HG03039 (cell line): Measurements from ENCODE around the gene HNRNPF.
"Not testable (repeated sequence)": the region's sequence is repeated elsewhere in the genome, so short reads cannot be mapped to it uniquely, and the experiment has no call there.

ENCODE experiments used
- ATAC-seq: cut with Tn5 transposase; IDR thresholded peaks from one replicate; pipeline ENCODE4 v1.9.1; 2021; ENCODE audit warnings: mild to moderate bottlenecking, moderate library complexity; ENCODE audit not compliant: unreplicated experiment

Gene HNRNPF

DNA sequence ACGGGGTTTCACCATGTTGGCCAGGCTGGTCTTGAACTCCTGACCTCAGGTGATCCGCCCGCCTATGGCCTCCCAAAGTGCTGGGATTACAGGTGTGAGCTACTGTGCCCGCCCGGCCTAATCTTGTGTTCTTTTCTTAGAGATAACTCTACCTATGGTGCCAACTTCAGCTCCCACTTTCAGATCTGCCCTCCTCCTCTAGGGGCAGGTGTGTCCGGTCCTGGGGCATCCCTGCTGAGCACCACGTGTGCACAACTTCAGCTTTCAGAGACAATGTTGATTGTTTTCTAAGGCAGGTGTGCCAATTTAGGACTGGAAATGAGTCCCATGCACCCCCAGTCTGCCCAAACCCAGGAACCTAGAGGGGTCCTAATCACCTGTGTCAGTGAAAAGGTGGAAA is 56.0 kb downstream of the HNRNPF start:
- no peak for ATAC-seq

DNA sequence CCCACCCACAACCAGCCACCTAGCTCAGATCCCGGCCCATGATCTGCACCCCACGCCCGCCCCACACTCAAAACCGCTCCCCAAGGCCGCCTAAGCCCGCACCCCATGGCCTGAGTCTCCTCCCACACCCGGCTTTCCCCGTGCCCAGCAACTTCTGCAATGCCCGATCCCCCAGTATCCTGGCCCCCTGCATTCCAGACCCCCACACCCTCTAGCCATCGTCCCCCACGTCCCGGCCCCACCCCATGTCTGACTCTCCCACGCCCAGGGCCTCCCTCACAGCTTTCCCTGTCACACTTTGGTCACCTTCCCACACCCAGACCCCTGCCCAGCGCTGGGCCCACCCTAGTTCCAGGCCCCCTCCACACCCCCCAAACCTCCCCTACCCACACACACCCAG is 57.7 kb downstream of the HNRNPF start:
- no peak for ATAC-seq

DNA sequence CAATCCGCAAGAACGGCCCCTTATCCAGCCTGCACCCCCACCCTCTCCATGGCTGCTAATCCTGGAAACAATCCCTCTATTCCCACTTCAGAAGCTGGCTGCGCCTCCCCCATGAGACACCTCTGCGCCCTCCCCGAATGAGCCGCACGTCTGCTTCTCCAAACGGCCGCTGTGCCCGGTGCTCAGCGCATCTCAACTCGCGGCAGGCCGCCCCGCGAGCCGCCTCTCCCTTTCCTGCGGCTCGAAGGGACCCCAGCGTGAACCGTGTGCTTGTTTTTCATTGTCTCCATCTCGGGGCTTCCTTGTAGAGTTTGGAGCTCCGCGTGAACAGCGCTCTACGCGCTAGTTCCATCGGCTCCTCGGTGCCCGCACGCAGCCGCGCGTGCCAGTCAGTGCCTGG is 58.3 kb downstream of the HNRNPF start:
- no peak for ATAC-seq

DNA sequence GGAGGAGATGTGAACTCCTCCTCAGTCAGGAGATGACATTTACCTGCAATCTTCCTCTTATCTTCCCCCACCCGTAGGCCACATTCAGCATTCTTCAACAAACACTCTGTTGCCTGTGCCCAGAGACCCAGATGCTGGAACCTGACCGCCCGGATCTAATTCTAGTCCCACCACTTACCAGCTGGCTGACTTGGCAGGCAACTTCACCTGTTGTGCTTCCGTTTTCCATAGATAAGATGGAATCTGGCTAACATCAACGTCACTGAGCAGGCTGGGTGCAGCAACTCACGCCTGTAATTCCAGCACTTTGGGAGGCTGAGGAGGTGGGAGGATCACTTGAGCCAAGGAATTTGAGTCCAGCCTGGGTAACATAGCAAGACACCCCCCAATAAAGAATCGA is 58.8 kb downstream of the HNRNPF start:
- no peak for ATAC-seq

DNA sequence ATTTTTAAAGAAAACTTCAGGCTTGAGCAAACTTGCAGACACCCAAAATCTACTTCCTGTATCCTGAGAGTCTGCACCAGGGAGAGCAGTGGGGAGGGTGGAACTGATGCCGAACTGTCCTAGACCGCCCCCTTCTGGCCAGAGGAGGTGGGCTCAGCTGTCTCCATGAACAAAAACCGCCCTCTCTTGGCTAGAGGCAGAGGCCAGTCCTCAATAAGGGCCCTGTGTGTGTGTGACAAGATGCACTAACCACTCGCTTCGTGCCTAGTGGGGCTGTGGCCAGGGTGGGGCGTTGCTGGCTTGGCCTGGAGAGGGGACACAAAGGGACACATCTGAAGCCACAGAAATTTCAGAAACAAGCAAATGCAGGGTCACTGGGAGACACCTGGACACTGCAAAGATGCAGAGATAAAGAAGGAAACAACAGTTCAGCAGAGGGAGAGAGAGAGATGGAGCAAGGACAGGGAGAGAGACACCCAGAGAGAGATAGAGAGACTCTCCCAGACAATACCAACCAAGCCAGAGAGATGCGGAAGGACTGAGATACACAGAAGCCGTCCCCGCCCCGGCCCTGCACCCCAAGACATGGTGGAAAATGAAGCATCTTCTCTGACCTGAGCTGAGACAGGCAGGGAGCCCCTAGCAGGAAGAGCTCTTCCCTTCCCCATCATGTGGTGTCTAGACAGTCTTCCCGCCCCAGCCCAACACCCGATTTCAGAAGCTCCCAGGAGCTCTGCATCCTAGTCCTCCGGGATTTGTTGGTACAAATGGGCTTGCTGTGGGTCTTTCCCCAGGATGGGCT is 60.3 kb downstream of the HNRNPF start:
- ATAC-seq: peak; percentile 98

DNA sequence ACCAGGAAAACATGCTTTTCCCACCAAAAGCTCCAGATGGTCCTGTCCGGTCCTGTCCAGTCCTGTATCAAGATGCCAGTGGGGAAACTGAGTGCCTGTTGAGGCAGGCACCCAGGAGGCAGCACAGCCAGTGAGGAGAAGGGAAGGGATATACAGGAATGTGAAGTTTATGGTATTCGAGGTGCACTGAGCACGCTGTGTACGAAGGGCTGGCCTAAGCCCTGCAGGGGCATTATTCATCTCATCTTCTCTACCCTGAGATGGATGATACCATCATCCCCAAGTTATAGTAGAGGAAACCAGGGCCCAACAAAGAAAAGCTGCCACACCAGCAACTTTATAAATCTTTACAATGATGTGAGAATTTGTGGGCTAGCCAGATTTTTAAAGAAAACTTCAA is 61.0 kb downstream of the HNRNPF start:
- ATAC-seq: no peak

DNA sequence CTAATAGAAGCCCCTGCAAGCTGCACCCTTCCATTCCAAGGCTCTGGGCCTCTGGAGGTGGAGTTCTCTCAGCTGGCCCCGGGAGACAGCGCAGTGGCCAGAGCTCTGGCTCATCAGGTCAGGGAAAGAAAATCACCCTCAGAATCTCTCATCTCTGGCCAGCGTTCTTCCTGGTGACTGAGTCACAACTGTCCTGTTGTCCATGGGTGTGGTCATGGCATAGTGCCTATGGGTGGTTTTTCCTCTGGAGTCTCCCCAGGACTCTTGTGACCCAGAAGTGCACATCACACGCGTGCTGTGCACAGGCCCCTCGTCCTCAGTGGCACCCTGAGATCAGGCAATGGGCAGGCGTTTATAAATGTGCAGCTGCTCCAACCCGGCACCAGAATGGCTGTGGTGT is 64.9 kb downstream of the HNRNPF start:
- ATAC-seq: no peak

DNA sequence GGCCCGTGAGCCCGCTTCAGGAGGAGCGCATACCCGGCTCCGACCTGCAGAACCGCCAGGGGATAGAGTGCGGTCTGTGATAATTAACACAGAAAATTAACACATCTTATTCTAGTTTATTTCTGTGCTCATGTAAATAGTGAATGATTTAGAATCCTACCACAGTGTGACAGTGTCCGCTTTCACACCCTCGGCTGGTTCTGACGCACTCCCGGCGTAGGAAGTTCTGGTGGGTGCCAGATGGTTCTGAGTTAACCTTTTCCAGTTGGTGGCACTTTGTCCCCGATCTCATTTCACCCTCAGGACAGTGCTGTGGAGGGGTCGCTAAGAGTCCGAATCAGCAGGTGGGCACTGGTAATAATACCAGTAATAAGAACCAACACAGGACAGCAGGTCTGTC is 65.9 kb downstream of the HNRNPF start:
- ATAC-seq: no peak

DNA sequence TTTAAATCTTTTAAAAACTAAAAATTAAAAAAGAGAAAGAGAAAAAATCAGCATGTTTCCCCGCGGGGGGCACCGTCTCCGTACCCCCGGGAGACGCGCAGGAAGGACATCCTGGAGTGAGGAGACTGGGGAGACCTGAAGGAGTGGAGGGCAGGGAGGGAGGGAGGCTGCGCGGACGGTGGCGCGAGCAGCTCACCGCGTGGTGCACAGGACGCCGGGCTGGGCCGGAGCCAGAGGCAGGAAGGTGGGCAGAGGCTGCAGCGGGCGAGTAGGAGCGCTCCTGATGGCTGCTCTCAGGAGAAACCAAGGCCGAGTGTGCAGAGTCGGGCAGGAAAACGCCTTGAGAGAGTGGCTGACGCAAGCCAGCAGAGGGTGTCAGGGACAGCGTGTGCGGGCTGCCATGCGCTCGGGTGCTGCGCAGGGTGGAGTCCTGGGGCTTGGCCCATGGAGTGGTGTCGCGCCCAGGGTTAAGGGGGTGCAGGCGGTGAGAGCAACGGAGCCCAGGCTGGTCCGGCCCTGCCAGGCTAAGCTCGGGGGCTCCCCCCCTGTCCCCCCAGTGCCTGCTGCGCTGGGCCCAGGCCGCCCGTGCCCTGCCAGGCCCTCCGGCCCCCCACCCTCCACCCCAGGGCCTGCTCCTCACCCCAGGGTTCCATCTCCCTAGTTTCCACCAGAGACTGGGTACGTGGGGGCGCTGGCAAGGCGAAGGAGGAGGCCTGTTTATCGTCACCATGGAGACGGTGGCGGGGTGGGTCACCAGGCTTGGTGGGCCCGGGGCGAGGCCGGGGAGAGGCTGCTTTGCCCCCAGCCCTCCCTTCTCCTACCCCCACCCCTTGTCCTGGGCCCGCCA is 66.5 kb downstream of the HNRNPF start:
- ATAC-seq: no peak

DNA sequence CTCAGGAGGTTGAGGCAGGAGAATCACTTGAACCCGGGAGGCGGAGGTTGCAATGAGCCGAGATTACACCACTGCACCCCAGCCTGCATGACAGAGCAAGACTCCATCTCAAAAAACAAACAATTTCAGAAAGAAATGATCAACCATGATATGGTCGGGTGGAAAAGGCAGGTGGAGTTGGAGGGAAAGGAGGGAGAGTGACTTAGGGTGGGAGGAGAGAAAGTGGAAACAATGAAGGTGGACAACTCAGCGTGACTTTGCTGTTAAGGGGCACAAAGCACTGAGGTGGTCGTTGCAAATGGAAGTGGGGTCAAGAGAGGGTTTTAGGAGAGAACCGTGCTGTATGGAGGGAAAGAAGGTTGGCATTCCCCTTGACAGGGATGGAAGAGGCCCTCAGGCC is 67.5 kb downstream of the HNRNPF start:
- no peak for ATAC-seq

DNA sequence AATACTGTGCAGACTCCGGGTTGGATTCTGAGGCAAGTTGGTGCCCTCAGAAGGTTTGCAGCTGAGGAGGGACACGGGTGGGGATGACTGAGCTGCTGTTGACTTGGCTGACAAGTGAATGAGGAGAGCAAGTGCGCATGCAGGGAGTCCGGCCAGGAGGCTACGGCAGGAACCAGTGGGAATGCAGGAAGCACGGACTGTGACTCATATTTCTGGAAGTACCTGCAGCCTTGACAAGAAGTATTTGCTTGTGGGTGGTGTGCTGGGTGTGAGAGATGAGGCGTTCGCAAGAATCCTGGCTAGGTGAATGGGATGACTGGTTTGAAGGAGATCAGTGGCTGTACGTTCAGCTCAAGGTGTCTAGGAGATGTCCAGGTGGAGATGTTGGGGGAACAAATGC is 68.4 kb downstream of the HNRNPF start:
- no peak for ATAC-seq

DNA sequence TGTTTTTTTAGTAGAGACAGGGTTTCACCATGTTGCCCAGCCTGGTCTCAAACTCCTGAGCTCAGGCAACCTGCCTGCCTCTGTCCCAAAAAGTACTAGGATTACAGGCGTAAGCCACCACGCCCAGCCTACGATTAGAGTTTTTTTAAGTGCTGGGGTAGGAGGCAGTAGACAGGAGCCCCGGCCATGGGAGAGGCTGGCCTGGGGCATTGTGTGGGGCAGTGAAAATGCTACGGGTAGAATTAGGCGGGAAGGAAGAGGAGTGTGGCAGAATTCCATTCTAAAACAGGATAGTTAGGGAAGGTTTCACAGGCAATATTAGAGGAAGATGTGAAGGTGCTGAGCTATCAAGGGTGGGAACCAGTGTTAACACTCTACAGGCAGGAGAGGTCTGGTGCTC is 68.9 kb downstream of the HNRNPF start:
- ATAC-seq: no peak

DNA sequence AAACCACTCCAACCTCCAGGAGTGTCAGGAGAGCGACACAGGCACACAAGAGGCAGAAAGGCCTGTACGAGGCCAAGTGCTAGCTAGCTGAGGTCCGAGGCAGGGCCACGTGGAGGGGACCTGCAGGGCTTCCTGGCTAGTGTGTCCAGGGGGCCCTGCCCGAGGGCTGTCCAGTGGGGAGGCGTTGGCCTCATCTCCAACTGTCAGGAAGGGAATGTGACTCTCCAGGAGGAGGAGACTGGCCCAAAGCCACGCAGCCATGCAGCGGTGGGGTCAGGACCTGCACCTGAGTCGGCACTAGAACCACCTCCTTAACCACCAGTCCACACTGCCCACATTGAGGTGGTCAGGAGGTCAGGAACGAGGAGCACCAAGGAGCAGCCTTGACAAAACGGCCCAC is 69.8 kb downstream of the HNRNPF start:
- no peak for ATAC-seq

DNA sequence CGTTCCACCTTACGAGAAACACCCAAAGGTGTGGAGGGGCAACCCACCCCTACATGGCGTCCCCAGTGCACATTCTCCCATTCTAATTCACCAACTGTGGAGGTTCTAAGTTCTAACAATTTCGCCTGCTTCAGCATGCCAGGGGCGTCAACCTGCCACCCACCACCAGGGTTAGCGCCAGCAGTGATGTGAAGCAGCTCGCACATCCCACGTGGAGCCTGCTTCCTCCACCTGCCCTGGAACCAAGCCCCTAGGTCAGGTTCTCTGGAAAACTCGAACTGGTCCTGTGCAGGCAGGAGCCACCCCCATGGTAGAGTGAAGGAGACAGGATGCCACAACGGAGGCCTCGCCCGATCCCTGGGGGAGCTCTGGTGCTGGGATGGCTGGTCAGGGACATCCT is 70.9 kb downstream of the HNRNPF start:
- ATAC-seq: no peak

DNA sequence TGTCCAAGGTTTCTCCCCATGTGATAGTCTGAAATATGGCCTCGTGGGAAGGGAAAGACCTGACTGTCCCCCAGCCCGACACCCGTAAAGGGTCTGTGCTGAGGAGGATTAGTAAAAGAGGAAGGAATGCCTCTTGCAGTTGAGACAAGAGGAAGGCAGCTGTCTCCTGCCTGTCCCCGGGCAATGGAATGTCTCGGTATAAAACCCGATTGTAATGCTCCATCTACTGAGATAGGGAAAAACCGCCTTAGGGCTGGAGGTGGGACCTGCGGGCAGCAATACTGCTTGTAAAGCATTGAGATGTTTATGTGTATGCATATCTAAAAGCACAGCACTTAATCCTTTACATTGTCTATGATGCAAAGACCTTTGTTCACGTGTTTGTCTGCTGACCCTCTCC is 71.5 kb downstream of the HNRNPF start:
- ATAC-seq: not testable (repeated sequence)

DNA sequence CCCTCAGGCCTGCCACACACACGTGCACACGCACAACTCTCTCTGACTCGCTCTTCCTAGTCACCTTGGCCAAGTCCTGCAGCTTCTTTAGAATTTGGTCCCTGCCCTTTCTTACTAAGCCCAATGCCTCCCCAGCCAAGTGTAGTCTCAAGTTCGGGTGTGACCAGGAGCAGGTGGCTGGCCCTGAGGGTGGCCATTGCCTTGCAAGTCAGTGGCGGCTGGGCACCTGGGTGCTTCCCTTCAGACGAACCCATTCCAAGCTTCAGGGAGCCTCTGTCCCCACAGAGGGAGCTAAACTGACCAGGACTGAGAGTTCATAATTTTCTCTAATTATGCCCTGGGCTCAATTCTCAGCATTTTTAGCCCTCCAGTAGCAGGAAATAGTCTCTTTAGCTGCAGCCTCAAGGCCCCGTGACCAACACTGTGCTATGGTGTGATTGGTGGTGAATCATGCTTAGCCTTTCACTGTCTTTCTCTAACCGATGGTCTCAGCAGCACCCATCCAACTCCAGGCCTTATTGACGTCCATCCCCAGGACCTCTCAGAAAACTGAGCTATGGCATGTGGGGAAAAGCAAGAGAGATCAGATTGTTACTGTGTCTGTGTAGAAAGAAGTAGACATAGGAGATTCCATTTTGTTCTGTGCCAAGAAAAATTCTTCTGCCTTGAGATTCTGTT is 72.2 kb downstream of the HNRNPF start:
- ATAC-seq: no peak

DNA sequence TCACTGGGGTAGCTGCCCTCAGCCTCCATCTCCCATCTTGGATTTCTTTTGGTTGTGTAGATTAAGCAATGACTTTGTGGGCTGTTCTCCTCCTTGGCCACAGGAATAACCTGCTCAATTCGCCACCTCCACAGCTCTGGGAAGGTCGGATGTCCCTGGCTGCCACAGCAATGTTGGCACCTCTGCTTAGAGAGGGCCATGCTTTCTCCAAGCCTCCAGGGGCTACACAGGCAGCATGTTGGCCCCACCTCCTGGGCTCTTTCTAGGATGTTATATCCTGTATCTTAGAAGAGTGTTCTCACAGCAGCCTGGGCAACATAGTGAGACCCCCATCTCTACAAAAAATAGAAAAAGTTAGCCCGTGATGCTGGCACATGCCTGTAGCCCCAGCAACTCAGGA is 72.9 kb downstream of the HNRNPF start:
- ATAC-seq: no peak
